ENCODE data around the gene TRAF1. TPM values are rescaled to one million over a fixed set of nuclear protein-coding genes. Genes with fewer than 3 reads are reported as not detected.
A peak's percentile ranks its signal among the peaks of the same experiment; 100 is the strongest.

TRAF1 gene
- total RNA-seq, 3 donors from 2014 or later = 2.9 to 5.5 (median 3.8) TPM

DNA sequence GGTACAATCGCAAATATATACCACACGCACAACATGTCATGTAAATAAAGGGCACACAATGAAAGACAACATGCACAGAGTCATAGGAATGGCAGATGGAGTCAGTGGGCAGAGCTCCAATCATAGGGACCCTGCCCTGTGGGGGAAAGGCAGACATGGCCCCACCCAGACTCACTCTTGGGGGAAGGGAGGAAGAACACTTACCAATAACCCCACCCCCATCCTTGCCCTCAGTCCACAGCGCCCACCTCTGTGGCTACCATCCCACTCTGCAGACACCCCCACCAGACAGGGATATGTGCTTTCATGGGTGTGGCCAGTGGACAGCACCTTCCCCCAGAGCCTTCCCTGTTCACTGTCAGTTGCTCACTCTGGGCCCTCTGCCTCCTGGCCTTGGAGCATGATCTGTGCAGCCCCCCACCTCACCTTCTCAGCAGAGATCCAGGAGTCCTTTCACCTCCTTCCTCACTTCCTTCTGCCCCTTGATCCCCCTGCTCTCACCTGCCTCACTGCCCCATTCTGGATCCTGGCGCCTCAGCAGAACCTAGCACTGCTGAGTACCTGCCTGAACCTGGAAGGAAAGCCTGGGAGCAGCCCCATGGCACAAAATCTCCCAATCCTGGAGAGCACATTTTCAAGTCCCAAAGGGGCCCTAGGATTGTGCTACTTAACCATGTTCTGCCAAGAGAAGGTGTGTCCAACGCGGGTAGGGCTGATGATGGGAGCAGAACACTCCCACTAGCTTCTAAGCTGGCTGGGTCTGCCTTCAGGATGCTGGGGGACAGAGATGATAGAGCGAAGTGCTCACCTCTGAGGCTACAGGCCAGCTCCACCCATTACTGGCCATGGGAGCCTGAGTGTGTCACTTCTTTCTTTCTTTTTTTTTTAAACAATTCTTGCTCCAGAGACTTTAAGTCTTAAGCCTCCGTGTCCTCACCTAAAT lies 48.1 kb downstream of the TRAF1 start:
- Histone ChIP-seq H3K4me1 (ENCODE audit: low read depth) (peaks cover 5% of the 10 kb centered on the region), H3K36me3 (ENCODE audit: low read depth) (no peaks in the 10 kb centered on the region), H3K4me3 (no peak overlapping the region), H3K9me3 (no peaks in the 10 kb centered on the region)
- ATAC-seq = peak; percentile 2
- DNase-seq = no peak
- intact Hi-C loops (cut with DNase I, micrococcal nuclease) = loop anchor here (5.0 kb wide), 1 partner anchor 59 kb away; no protein-coding TSS in a partner anchor
- TF ChIP-seq, protein P1, sequence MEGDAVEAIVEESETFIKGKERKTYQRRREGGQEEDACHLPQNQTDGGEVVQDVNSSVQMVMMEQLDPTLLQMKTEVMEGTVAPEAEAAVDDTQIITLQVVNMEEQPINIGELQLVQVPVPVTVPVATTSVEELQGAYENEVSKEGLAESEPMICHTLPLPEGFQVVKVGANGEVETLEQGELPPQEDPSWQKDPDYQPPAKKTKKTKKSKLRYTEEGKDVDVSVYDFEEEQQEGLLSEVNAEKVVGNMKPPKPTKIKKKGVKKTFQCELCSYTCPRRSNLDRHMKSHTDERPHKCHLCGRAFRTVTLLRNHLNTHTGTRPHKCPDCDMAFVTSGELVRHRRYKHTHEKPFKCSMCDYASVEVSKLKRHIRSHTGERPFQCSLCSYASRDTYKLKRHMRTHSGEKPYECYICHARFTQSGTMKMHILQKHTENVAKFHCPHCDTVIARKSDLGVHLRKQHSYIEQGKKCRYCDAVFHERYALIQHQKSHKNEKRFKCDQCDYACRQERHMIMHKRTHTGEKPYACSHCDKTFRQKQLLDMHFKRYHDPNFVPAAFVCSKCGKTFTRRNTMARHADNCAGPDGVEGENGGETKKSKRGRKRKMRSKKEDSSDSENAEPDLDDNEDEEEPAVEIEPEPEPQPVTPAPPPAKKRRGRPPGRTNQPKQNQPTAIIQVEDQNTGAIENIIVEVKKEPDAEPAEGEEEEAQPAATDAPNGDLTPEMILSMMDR (IDR thresholded peaks at IDR 0.05) = no peak

DNA sequence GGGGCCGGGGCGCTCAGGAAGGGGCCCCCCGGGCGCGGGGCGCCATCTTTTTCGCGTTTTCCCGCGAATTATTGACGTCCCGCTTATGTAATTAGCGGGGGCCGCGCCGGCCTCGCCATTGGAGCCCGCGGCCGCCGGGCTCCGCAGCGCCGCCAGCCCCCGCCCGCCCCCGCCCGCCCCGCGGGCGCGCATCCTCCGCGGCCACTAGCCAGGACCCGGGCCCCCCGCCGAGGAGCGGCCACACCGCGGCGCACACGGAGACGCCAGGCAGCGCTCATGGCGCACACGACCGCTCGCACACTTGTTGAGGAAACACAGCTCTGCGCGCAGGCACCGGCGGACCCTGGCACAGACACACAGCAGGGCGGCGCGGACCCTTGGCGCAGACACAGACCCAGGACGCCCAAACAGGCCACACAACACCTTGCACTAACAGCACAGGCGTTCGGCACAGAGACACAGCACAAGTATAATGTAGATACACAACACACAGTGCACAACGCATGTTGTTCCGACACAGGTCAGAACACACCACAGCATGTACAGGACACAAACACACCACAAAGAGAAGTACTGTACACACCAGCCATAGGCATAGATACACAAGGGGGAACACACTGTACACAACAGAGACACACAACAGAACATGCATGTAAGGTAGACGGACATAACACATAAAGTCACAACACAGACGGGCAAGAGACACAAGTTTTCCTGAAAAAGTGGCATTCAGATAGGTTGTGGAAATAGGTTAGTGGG lies 49.1 kb downstream of the TRAF1 start:
- TF ChIP-seq, protein P1 (IDR thresholded peaks at IDR 0.05) = no peak
- intact Hi-C loops (cut with DNase I, micrococcal nuclease) = loop anchor here (5.0 kb wide), 1 partner anchor 60 kb away; no protein-coding TSS in a partner anchor
- H3K36me3 ChIP-seq (ENCODE audit: low read depth) = no peaks in the 10 kb centered on the region
- peak; percentile 68 to 82 (median 78) for DNase-seq
- no peaks in the 10 kb centered on the region for H3K9me3 ChIP-seq
- H3K4me1 ChIP-seq (ENCODE audit: low read depth) = peaks cover 5% of the 10 kb centered on the region
- ATAC-seq = peak; percentile 44
- peak overlapping the region; percentile 50 for H3K4me3 ChIP-seq

DNA sequence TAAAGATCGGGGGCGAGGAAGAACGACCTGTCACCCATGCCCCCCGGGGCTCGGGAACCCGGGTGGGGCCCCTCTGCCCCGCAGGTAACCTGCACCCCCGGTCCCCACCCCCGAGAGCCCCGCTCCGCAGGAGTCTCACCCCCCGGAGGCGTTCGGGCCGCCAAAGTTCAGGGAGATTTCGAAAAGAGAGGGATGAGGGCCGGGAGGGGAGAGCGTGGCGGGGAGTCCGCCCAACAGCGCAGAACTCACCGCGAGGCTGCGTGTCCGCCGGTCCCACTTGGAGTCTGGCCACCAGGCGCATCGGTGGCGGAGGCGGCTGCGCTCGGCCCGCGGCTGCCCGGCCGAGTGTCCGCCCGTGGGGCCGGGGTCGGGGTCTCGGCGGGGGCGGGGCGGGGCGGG lies 49.8 kb downstream of the TRAF1 start, which contains the start of gene PHF19:
Gene PHF19 (minus strand): TSS at position 347 of the 399 bp plus-strand sequence. CDS start 2,447 bp downstream, outside the sequence.
- TF ChIP-seq, protein P1 (IDR thresholded peaks at IDR 0.05) = no peak
- DNase-seq (peak in 2 of 3 donors; percentile 65 to 69), ATAC-seq (peak; percentile 12)
- H3K36me3 ChIP-seq (ENCODE audit: low read depth) = no peaks in the 10 kb centered on the region
- intact Hi-C loops (cut with DNase I, micrococcal nuclease) = loop anchor here (5.0 kb wide), 1 partner anchor 60 kb away; no protein-coding TSS in a partner anchor
- H3K9me3 ChIP-seq = no peaks in the 10 kb centered on the region
- peaks cover 5% of the 10 kb centered on the region for H3K4me1 ChIP-seq (ENCODE audit: low read depth)
- peak within 1 kb of the TSS; percentile 50 for H3K4me3 ChIP-seq

DNA sequence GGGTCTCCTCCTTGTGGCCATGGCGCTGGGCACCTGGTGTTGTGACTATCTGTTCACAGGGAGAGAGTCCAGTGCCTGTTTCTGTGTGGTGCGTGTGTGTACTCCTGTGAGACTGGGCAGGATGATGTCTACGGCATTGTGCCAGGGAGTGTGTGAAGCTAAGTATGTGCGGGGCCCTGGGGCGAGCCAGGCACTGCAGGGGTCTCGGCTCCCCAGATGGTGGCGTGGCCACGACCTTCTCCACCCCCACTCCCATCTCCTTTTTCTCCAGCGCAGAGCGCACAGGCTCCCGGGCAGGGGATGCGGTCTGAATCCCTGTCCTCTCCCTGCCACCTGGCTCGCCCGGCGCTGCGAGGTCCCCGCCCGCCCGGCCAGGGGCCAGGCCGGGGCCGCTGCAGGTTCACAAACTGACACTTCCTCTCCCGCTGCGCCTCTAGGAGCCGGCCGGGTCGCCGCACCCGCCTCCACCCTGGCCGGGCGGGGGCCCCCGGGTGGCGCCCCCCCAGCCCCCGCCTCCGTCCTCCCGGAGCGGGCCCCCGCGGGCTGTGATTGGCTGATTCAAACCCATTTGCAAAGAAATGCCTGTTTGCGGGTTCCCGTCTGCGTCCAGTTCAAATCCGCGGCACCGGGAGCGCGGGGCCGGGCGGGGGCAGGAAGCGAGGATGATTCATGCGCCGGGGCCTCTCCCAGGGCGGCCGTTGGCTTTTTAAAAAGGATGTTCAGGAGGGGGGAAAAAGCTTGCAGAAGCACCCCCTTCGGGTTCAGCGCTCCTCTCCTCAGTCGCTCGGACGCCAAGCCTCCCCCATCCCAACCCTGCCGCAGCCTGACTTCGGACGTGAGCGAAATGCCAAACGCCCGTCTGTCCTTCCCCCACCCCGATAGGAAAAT lies 50.4 kb downstream of the TRAF1 start:
- peak overlapping the region; percentile 50 for H3K4me3 ChIP-seq

More for the DNA sequence above, 50.4 kb downstream of the TRAF1 start:
- H3K9me3 ChIP-seq = no peaks in the 10 kb centered on the region
- TF ChIP-seq, protein P1 (IDR thresholded peaks at IDR 0.05) = no peak
- H3K36me3 ChIP-seq (ENCODE audit: low read depth) = no peaks in the 10 kb centered on the region
- DNase-seq (peak; percentile 83 to 92 (median 90)), ATAC-seq (peak; percentile 82)
- peaks cover 5% of the 10 kb centered on the region for H3K4me1 ChIP-seq (ENCODE audit: low read depth)
- intact Hi-C loops (cut with DNase I, micrococcal nuclease) = loop anchor here (5.0 kb wide), 1 partner anchor 61 kb away; no protein-coding TSS in a partner anchor

Measured in mucosa of descending colon (tissue), 3 donors.